ENCODE results near the gene PDE4D. TPM values are rescaled to one million over a fixed set of nuclear protein-coding genes. Genes with fewer than 3 reads are reported as not detected.

Gene PDE4D
- total RNA-seq, 1 experiment from 2014 or later, result 2.4 TPM

GRCh38 chr5:59051951-59052350, 841.6 kb downstream of the PDE4D start:
- DNase-seq (ENCODE audit: low read depth, low spot score) (no peak), ATAC-seq (no peak)
- no peak for TF ChIP-seq REST (IDR thresholded peaks at IDR 0.05; ENCODE audit: insufficient read depth in 1 of 2, low read depth in 2 of 2, low read length in 1 of 2)
- TF ChIP-seq SIN3A (IDR thresholded peaks at IDR 0.05; ENCODE audit: borderline replicate concordance, insufficient read depth, low read depth, low read length), result no peak
- no peak for TF ChIP-seq POLR2AphosphoS5 (IDR thresholded peaks at IDR 0.05; ENCODE audit: low read depth, low read length)
- TF ChIP-seq TCF7L2 (IDR thresholded peaks at IDR 0.05; ENCODE audit: low read depth, low read length), result no peak
- no peak for TF ChIP-seq CTCF (IDR thresholded peaks at IDR 0.05)
- no peaks in the 10 kb centered on the region for H3K4me1 ChIP-seq (ENCODE audit: control insufficient read depth, insufficient read depth, low read length)
- no peaks in the 10 kb centered on the region for H3K27me3 ChIP-seq (ENCODE audit: control insufficient read depth, insufficient read depth, low read length)
- intact Hi-C loops (cut with micrococcal nuclease; ENCODE audit: unreplicated experiment), result no loop called here
- H3K4me3 ChIP-seq (ENCODE audit: low read depth in 2 of 2, low read length in 2 of 2), result no peak overlapping the region
- H3K9me3 ChIP-seq (ENCODE audit: control insufficient read depth, insufficient read depth, low read depth, low read length), result no peaks in the 10 kb centered on the region
- no TSS peak for BruUV-seq (replicated peaks)
- POLR2A ChIA-PET, result no interaction called here
- no peaks in the 10 kb centered on the region for H3K36me3 ChIP-seq (ENCODE audit: control insufficient read depth, insufficient read depth, low read length)
- no peak overlapping the region for H3K27ac ChIP-seq (ENCODE audit: low read length)
- in situ Hi-C loops (cut with HindIII; ENCODE audit: low pct_unique_long_range_greater_than_20kb, low sequenced_read_pairs), result no loop called here
- CTCF ChIA-PET, result no interaction called here

- in situ Hi-C loops (cut with HindIII; ENCODE audit: low pct_unique_long_range_greater_than_20kb, low sequenced_read_pairs) (no loop called here), intact Hi-C loops (cut with micrococcal nuclease; ENCODE audit: unreplicated experiment) (no loop called here)
- ChIA-PET CTCF (no interaction called here), POLR2A (no interaction called here)
- Histone ChIP-seq H3K36me3 (ENCODE audit: control insufficient read depth, insufficient read depth, low read length) (no peaks in the 10 kb centered on the region), H3K4me1 (ENCODE audit: control insufficient read depth, insufficient read depth, low read length) (no peaks in the 10 kb centered on the region), H3K4me3 (ENCODE audit: low read depth in 2 of 2, low read length in 2 of 2) (no peak overlapping the region), H3K9me3 (ENCODE audit: control insufficient read depth, insufficient read depth, low read depth, low read length) (no peaks in the 10 kb centered on the region), H3K27me3 (ENCODE audit: control insufficient read depth, insufficient read depth, low read length) (peaks cover 2% of the 10 kb centered on the region; the same call in 1 of the 2 replicates), H3K27ac (ENCODE audit: low read length) (no peak overlapping the region)
- no TSS peak for BruUV-seq (replicated peaks)
- TF ChIP-seq TCF7L2 (IDR thresholded peaks at IDR 0.05; ENCODE audit: low read depth, low read length), result no peak
- ATAC-seq (no peak), DNase-seq (ENCODE audit: low read depth, low spot score) (no peak)
These were observed 844.4 kb downstream of the PDE4D start for GRCh38 chr5:59049095-59049494.

GRCh38 chr5:59042201-59043055, 851.1 kb downstream of the PDE4D start:
- H3K27me3 ChIP-seq (ENCODE audit: control insufficient read depth, insufficient read depth, low read length), result peaks cover 35% of the 10 kb centered on the region
- DNase-seq (ENCODE audit: low read depth, low spot score) (no peak), ATAC-seq (no peak)
- intact Hi-C loops (cut with micrococcal nuclease; ENCODE audit: unreplicated experiment), result no loop called here
- no TSS peak for BruUV-seq (replicated peaks)
- H3K27ac ChIP-seq (ENCODE audit: low read length), result no peak overlapping the region
- no peaks in the 10 kb centered on the region; the same call in 1 of the 2 replicates for H3K4me1 ChIP-seq (ENCODE audit: control insufficient read depth, insufficient read depth, low read length)
- no peak overlapping the region for H3K4me3 ChIP-seq (ENCODE audit: low read depth in 2 of 2, low read length in 2 of 2)
- H3K36me3 ChIP-seq (ENCODE audit: control insufficient read depth, insufficient read depth, low read length), result no peaks in the 10 kb centered on the region
- POLR2A ChIA-PET, result no interaction called here
- CTCF ChIA-PET, result no interaction called here
- TF ChIP-seq REST (IDR thresholded peaks at IDR 0.05; ENCODE audit: insufficient read depth in 1 of 2, low read depth in 2 of 2, low read length in 1 of 2) (no peak), SIN3A (IDR thresholded peaks at IDR 0.05; ENCODE audit: borderline replicate concordance, insufficient read depth, low read depth, low read length) (no peak), POLR2AphosphoS5 (IDR thresholded peaks at IDR 0.05; ENCODE audit: low read depth, low read length) (no peak), TCF7L2 (IDR thresholded peaks at IDR 0.05; ENCODE audit: low read depth, low read length) (no peak), CTCF (IDR thresholded peaks at IDR 0.05) (no peak)
- H3K9me3 ChIP-seq (ENCODE audit: control insufficient read depth, insufficient read depth, low read depth, low read length), result no peaks in the 10 kb centered on the region
- in situ Hi-C loops (cut with HindIII; ENCODE audit: low pct_unique_long_range_greater_than_20kb, low sequenced_read_pairs), result no loop called here
